DMS53 treated with DMSO at 0.1 percent for 48 hours (cell line): Measurements from ENCODE around the gene CD5L.

ENCODE experiments used
- DNase-seq: peaks from one replicate; lab custom pipeline; 2025; ENCODE audit not compliant: unreplicated experiment; lab: John Stamatoyannopoulos, UW

The CD5L gene

GRCh38 chr1:157819215-157819614 is 22.4 kb downstream of the CD5L start:
- no peak for DNase-seq

DNA sequence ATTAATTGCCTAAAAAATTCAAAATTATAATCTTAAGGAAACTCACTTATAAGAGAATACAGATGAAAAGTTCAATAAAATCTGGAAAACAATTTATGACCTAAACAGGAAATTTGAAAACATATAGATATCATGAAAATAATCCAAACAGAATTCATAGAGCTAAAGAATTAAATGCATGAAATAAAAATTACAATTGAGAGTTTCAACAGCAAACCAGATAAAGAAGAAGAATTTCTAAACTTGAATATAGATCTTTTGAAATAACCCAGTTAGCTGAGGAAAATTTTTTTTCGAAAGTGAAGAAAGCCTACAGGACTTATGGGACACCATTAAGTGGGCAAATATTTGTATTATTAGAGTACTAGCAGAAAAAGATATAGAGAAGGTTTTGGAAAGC is 28.3 kb downstream of the CD5L start:
- no peak for DNase-seq

- DNase-seq, result no peak
Observed at GRCh38 chr1:157806431-157807149, 35.0 kb downstream of the CD5L start.

DNA sequence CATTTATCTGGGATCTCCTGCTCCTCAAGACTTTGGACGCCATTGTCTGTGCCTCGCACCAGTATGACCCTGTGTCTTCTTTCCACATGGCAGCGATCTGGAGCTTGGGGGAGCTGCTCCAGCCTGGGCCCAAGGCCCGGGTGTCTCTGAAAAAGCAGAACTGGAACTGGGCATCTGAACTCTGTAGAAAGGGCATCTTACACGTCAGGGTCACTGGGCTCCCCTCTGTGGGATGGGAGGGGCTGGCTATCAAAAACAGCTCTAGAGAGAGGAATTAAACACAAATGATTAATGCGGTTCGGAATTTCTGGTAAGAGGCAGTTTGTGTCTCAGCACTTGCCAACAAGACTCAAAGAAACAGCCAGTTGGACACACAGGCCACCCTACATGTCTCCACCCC is 37.8 kb downstream of the CD5L start:
- DNase-seq, result no peak

DNA sequence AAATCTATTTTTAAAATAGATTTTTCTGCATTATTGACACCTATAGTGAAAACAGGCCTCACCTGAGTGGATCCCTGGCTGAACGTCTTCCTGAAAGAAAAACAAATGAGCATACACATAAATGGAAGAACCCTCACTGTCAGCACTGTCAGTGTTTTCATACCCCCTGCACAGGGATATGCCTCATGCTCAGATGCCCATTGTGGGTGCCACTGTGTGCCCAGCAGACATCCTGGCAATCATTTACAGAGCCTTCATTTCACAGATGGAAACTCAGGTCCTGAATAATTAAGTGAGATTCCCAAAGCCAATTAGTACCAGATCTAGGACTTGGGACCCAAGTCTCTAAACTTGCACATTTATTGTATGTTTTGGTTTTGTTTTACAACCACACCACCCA is 41.6 kb downstream of the CD5L start:
- DNase-seq, result no peak

DNA sequence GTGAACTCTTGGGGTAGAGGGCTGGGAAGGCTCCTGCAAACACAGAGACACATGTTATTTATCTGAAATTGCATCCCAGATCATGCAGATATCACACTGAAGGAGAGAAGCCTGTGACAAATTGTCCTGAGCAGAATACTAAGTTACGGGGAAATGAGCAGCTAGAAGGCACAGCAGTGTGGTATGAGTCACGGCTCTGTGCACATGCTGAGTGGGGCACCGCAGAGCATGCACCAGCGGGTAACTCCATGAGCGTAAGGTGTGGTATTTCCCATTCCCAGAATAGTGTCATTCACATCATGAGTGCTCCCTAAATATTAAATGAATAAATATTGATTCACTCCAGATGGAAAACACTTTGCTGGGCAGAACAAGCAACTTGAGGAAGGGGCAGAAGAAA is 43.4 kb downstream of the CD5L start:
- peak; percentile 65 for DNase-seq

DNA sequence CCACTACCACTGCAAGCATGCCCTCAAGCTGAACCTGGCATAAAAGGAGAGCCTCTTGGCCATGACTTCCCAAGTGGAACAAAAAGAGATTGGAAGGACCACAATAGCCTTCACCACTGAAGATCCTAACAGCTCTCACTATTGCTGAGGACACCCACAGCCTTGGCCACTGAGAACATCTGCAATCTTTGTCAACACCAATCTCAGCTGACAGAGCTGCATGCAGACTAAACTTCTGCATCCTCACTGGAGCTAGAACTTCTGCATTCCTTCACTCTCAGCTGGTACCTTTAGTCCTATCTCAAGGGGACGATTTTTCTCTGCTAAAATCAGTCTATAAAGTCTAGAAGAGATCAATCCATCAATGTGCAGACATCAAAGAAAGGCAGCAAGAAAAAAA is 56.4 kb downstream of the CD5L start:
- DNase-seq, result no peak

DNA sequence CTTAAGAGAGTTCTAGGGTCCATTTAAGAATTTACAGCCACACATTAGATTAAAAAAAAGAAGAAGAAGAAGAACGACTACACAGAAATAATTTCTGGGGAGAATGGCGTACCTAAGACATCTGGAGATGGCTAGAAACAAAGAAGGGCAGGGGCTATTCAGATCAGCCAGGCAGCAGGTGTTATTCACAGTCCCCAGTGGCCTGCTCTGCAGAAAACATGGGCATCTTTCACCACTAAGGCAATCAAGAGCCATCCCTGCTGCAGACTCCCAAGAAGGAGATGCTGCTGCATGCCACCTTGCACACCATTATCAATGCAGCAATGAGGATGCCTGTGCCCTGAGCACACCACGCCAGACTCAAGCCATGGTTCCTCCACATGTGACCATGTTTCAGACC is 56.8 kb downstream of the CD5L start:
- no peak for DNase-seq

DNA sequence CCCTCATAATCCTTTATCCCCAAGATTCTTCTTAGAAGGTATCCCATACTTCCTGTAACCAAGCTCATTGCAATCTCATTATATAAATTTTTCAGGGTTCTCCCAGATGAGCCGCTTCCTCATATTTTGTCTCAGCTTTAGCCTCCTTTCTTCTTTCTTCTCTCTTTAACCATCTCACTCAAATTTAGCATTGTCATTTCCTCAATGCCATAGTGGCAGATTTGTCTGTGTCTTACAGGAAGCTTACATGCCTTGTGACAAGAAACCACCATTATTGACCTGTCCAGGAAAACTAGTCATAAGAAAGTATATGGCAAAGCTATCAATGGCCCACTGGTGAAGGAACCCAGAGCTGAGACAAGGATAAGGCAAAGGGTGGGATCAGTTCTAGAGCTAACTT is 58.7 kb downstream of the CD5L start:
- no peak for DNase-seq

DNA sequence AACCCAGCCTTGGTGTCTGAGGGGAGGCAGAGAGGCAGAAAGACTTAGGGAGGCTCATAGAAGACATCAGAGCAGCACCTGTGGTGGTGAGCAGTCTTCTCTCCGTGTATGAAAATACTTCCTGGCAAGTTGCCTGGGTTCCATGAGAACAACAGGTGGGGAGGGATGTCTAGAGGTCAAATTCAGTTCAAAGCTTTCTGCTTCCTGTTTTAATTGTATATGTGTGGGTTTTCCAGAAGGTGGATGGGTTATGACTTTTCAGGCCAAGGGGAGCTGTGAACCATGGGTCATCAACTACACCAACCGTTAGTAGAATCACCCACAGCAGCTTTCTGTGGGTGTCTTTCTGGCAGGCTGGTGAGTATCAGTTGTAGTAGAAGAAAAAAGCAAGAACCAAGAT is 60.6 kb downstream of the CD5L start:
- DNase-seq, result peak; percentile 43
